ENCODE measurements around the gene RMI1.

Gene RMI1

GRCh38 chr9:83967073-83967472 lies 13.5 kb upstream of the RMI1 start:
- no peak for DNase-seq (ENCODE audit: low read depth in 3 of 3, low spot score in 1 of 3)

GRCh38 chr9:83969602-83970001 lies 11.0 kb upstream of the RMI1 start:
- no peak for DNase-seq (ENCODE audit: low read depth in 3 of 3, low spot score in 1 of 3)

- no peak for DNase-seq (ENCODE audit: low read depth in 3 of 3, low spot score in 1 of 3)
These were observed 9.1 kb upstream of the RMI1 start for GRCh38 chr9:83971485-83971884.

GRCh38 chr9:83972286-83972685 lies 8.3 kb upstream of the RMI1 start:
- no peak for DNase-seq (ENCODE audit: low read depth in 3 of 3, low spot score in 1 of 3)

- DNase-seq (ENCODE audit: low read depth in 3 of 3, low spot score in 1 of 3) = no peak
These were observed 5.3 kb upstream of the RMI1 start for GRCh38 chr9:83975300-83975699.

- DNase-seq (ENCODE audit: low read depth in 3 of 3, low spot score in 1 of 3) = no peak
These were observed 4.2 kb upstream of the RMI1 start for GRCh38 chr9:83976372-83976771.

- DNase-seq (ENCODE audit: low read depth in 3 of 3, low spot score in 1 of 3) = no peak
These were observed 3.4 kb upstream of the RMI1 start for GRCh38 chr9:83977196-83977595.

GRCh38 chr9:83978992-83979811 lies 1.4 kb upstream of the RMI1 start:
- DNase-seq (ENCODE audit: low read depth in 3 of 3, low spot score in 1 of 3) = peak; percentile 74 to 77 (median 74)

GRCh38 chr9:83979812-83980394 lies 702 bp upstream of the RMI1 start, which contains the start of gene HNRNPK:
Gene HNRNPK, minus strand, starts transcription at chr9:83980215. Its CDS starts 1,963 bp downstream, at chr9:83978252.
- peak; percentile 99 for DNase-seq (ENCODE audit: low read depth in 3 of 3, low spot score in 1 of 3)

- no peak for DNase-seq (ENCODE audit: low read depth in 3 of 3, low spot score in 1 of 3)
These were observed 694 bp downstream of the RMI1 start for GRCh38 chr9:83981126-83981871.

GRCh38 chr9:83986195-83986594 lies 5.6 kb downstream of the RMI1 start:
- no peak for DNase-seq (ENCODE audit: low read depth in 3 of 3, low spot score in 1 of 3)

GRCh38 chr9:83986765-83987401 lies 6.3 kb downstream of the RMI1 start:
- DNase-seq (ENCODE audit: low read depth in 3 of 3, low spot score in 1 of 3) = no peak

GRCh38 chr9:83987402-83987791 lies 6.8 kb downstream of the RMI1 start:
- DNase-seq (ENCODE audit: low read depth in 3 of 3, low spot score in 1 of 3) = no peak

- no peak for DNase-seq (ENCODE audit: low read depth in 3 of 3, low spot score in 1 of 3)
These were observed 7.8 kb downstream of the RMI1 start for GRCh38 chr9:83988411-83988810.

- DNase-seq (ENCODE audit: low read depth in 3 of 3, low spot score in 1 of 3) = no peak
These were observed 10.8 kb downstream of the RMI1 start for GRCh38 chr9:83991355-83991754.

GRCh38 chr9:83992407-83992806 lies 11.8 kb downstream of the RMI1 start:
- no peak for DNase-seq (ENCODE audit: low read depth in 3 of 3, low spot score in 1 of 3)

- DNase-seq (ENCODE audit: low read depth in 3 of 3, low spot score in 1 of 3) = no peak
These were observed 12.3 kb downstream of the RMI1 start for GRCh38 chr9:83992901-83993300.

- DNase-seq (ENCODE audit: low read depth in 3 of 3, low spot score in 1 of 3) = no peak
These were observed 15.5 kb downstream of the RMI1 start for GRCh38 chr9:83996126-83996525.

GRCh38 chr9:83999141-83999918 lies 18.7 kb downstream of the RMI1 start:
- DNase-seq (ENCODE audit: low read depth in 3 of 3, low spot score in 1 of 3) = no peak

GRCh38 chr9:84000186-84000585 lies 19.6 kb downstream of the RMI1 start:
- no peak for DNase-seq (ENCODE audit: low read depth in 3 of 3, low spot score in 1 of 3)

- DNase-seq (ENCODE audit: low read depth in 3 of 3, low spot score in 1 of 3) = no peak
These were observed 21.0 kb downstream of the RMI1 start for GRCh38 chr9:84001621-84002020.
